Spleen (tissue), 7 donors: ENCODE results near the gene PHC2.

Source experiments
- POLR2A ChIP-seq, 3 donors: fragments of 450-650 bp; IDR thresholded peaks; one replicate each; pipeline ENCODE4 v1.5.1; 2017; ENCODE audit warnings: antibody characterized with exemption in 3 of 3, mild to moderate bottlenecking in 1 of 3
- TF ChIP-seq, protein P1 (sequence below), 11 experiments: fragments of 200-600 bp in 7 of 11; fragments of 450-650 bp in 4 of 11; sonication (generic) in 4 of 11; IDR thresholded peaks in 8 of 11; conservative IDR thresholded peaks in 3 of 11; 1 replicate in 7 of 11; 2 replicates in 4 of 11; pipeline versions ENCODE4 v1.4.0 to v1.8.0; 2016 to 2021; ENCODE audit warnings: antibody characterized with exemption in 11 of 11, inconsistent platforms in 4 of 11, mild to moderate bottlenecking in 1 of 11
- donor health status: DM: no; HTN: no; CAD: no; lungs with moderate emphysema.
- donor health status: DM: no; HTN: no; CAD: no.
- donor health status: DM: no; HTN: no; CAD: no.

DNA sequence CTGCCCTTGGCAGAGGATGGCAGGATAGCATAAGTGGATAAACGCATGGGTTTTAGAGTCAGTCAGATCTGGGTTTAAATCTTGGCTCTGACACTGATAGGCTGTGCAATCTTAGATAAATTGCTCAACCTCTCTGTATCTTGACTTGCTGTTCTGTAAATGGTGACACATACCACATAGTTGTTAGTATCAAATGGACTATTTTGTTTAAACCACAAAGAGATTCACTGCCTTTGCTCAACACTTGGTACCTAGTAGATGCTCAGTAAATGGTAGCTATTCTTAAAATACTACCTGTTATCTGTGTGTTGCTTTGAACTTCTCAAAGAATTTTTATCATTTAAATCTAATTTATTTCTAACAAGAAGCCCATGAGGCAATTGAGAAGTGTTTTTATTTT, 70.5 kb downstream of the PHC2 start:
- TF ChIP-seq, protein P1, sequence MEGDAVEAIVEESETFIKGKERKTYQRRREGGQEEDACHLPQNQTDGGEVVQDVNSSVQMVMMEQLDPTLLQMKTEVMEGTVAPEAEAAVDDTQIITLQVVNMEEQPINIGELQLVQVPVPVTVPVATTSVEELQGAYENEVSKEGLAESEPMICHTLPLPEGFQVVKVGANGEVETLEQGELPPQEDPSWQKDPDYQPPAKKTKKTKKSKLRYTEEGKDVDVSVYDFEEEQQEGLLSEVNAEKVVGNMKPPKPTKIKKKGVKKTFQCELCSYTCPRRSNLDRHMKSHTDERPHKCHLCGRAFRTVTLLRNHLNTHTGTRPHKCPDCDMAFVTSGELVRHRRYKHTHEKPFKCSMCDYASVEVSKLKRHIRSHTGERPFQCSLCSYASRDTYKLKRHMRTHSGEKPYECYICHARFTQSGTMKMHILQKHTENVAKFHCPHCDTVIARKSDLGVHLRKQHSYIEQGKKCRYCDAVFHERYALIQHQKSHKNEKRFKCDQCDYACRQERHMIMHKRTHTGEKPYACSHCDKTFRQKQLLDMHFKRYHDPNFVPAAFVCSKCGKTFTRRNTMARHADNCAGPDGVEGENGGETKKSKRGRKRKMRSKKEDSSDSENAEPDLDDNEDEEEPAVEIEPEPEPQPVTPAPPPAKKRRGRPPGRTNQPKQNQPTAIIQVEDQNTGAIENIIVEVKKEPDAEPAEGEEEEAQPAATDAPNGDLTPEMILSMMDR (IDR thresholded peaks at IDR 0.05 in 8 of 11, conservative IDR thresholded peaks at IDR 0.05 in 3 of 11) = no peak
- TF ChIP-seq POLR2A (IDR thresholded peaks at IDR 0.05) = no peak
